ENCODE data around the gene AGRP. TPM values are rescaled to one million over a fixed set of nuclear protein-coding genes. Genes with fewer than 3 reads are reported as not detected.

The AGRP gene
- total RNA-seq, 1 donor from 2014 or later = 8.5 TPM

GRCh38 chr16:67509016-67509415, 25.7 kb upstream of the AGRP start:
- no peak for TF ChIP-seq CTCF (IDR thresholded peaks at IDR 0.05)
- peaks cover 16% of the 10 kb centered on the region for H3K4me1 ChIP-seq
- no peak for ATAC-seq
- intact Hi-C loops (cut with DNase I) = no loop called here
- H3K4me3 ChIP-seq = no peak overlapping the region
- no peaks in the 10 kb centered on the region for H3K36me3 ChIP-seq
- no peak overlapping the region for H3K27ac ChIP-seq
- H3K27me3 ChIP-seq (ENCODE audit: low read depth) = no peaks in the 10 kb centered on the region
- no peak for DNase-seq
- no peaks in the 10 kb centered on the region for H3K9me3 ChIP-seq

- Histone ChIP-seq H3K9me3 (no peaks in the 10 kb centered on the region), H3K4me1 (peaks cover 21% of the 10 kb centered on the region), H3K4me3 (no peak overlapping the region), H3K36me3 (no peaks in the 10 kb centered on the region), H3K27ac (no peak overlapping the region), H3K27me3 (ENCODE audit: low read depth) (no peaks in the 10 kb centered on the region)
- intact Hi-C loops (cut with DNase I) = no loop called here
- ATAC-seq (no peak), DNase-seq (no peak)
- no peak for TF ChIP-seq CTCF (IDR thresholded peaks at IDR 0.05)
These were observed 23.1 kb upstream of the AGRP start for GRCh38 chr16:67506468-67506867.

GRCh38 chr16:67504031-67505021, 21.0 kb upstream of the AGRP start:
- H3K27ac ChIP-seq = peak overlapping the region; percentile 66
- H3K36me3 ChIP-seq = no peaks in the 10 kb centered on the region
- intact Hi-C loops (cut with DNase I) = no loop called here
- H3K4me1 ChIP-seq = peaks cover 21% of the 10 kb centered on the region
- no peak overlapping the region for H3K4me3 ChIP-seq
- H3K9me3 ChIP-seq = no peaks in the 10 kb centered on the region
- TF ChIP-seq CTCF (IDR thresholded peaks at IDR 0.05) = no peak
- ATAC-seq (peak; percentile 77 to 89), DNase-seq (peak; percentile 79)
- H3K27me3 ChIP-seq (ENCODE audit: low read depth) = no peaks in the 10 kb centered on the region

- no peak for DNase-seq
- no peaks in the 10 kb centered on the region for H3K9me3 ChIP-seq
- no peak overlapping the region for H3K27ac ChIP-seq
- H3K4me3 ChIP-seq = no peak overlapping the region
- H3K27me3 ChIP-seq (ENCODE audit: low read depth) = no peaks in the 10 kb centered on the region
- TF ChIP-seq CTCF (IDR thresholded peaks at IDR 0.05) = no peak
- ATAC-seq = no peak
- intact Hi-C loops (cut with DNase I) = no loop called here
- H3K4me1 ChIP-seq = peaks cover 14% of the 10 kb centered on the region
- H3K36me3 ChIP-seq = no peaks in the 10 kb centered on the region
These were observed 15.8 kb upstream of the AGRP start for GRCh38 chr16:67499106-67499505.

GRCh38 chr16:67490335-67491096, 7.2 kb upstream of the AGRP start:
- DNase-seq = no peak
- intact Hi-C loops (cut with DNase I) = no loop called here
- Histone ChIP-seq H3K36me3 (no peaks in the 10 kb centered on the region), H3K4me3 (no peak overlapping the region), H3K27me3 (ENCODE audit: low read depth) (no peaks in the 10 kb centered on the region), H3K27ac (peak overlapping the region; percentile 57), H3K4me1 (peaks cover 48% of the 10 kb centered on the region), H3K9me3 (no peaks in the 10 kb centered on the region)
- peak; percentile 15 to 23 for ATAC-seq
- TF ChIP-seq CTCF (IDR thresholded peaks at IDR 0.05) = no peak
